GM18511 (cell line): ENCODE data around the gene GADD45GIP1.
"Not testable (repeated sequence)": the region's sequence is repeated elsewhere in the genome, so short reads cannot be mapped to it uniquely, and the experiment has no call there.

ENCODE experiments used
- ATAC-seq: cut with Tn5 transposase; IDR thresholded peaks from one replicate; pipeline ENCODE4 v1.9.1; 2021; ENCODE audit warnings: mild to moderate bottlenecking, moderate library complexity; ENCODE audit not compliant: unreplicated experiment

GADD45GIP1 gene

DNA sequence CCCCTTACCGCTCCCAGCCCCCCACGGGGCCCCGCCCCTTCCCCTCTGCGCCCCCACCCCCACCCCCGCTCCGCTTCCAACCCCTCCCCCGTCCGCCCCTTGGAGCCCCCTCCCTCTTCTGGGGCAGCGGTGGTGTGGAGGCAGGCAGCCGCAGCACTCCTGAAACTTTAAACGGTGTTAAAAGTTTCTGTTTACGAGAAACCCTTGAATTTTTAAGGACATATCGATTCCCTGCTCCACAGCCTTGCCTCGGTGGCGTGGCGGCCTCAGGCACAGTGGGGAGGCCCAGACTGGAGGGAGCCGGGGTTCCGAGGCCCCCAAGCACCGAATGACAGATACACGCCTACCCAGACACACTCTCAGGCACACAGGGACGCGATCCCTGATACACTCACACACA, 33.4 kb upstream of the GADD45GIP1 start:
- ATAC-seq: no peak

DNA sequence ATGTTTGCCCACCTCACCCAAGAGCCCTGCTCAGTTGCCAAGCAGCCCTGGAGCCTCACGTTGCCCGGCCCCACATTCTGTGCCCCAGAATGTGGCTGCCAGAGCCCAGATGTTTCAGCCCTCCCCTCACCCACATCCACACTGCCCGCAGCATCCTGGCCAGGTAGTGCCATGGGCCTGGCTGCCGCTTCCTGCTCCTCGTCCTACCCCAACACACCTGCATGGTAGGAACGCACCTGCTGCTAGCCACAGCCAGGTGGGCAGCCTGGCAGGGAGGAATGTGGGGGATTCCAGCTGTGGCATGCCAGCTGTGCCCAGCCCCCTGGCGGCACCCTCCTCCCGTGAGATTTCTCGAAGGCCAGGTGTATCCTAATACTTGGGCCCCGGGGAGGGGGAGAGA, 30.8 kb upstream of the GADD45GIP1 start:
- no peak for ATAC-seq

DNA sequence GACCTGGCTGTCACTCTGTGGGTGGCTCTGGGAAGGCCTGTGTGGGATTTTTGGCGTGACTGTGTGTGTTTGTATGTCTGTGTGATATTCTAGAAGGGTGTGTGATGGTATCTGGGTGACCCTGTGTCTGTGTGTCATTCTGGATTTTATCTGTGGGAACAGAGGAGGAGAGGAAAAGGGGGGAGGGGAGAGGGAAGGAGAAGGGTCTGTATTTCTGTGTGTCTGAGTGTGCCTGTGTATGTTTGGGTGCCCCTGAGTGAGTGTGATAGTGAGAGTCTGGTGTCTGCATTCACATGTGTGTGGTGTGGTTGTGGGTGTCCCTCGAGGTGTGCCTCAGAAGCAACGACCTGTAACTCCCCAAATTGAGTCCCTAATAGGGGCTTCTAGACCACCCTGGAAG, 30.2 kb upstream of the GADD45GIP1 start:
- ATAC-seq: no peak

DNA sequence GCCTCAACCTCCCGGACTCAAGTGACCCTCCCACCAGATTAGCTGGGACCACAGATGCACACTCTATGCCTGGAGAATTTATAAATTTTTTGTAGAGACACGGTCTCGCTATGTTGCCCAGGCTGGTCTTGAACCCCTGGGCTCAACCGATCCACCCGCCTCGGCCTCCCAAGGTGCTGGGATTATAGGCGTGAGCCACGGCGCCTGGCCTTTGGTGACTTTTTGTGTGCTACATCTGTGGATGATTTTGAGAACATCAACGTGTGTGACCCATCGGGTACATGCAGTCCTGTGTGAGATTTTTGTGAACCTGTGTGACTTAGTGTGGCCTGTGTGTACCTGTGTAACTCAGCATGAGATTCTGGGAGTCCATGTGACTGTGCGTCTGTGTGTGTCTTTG, 29.7 kb upstream of the GADD45GIP1 start:
- no peak for ATAC-seq

DNA sequence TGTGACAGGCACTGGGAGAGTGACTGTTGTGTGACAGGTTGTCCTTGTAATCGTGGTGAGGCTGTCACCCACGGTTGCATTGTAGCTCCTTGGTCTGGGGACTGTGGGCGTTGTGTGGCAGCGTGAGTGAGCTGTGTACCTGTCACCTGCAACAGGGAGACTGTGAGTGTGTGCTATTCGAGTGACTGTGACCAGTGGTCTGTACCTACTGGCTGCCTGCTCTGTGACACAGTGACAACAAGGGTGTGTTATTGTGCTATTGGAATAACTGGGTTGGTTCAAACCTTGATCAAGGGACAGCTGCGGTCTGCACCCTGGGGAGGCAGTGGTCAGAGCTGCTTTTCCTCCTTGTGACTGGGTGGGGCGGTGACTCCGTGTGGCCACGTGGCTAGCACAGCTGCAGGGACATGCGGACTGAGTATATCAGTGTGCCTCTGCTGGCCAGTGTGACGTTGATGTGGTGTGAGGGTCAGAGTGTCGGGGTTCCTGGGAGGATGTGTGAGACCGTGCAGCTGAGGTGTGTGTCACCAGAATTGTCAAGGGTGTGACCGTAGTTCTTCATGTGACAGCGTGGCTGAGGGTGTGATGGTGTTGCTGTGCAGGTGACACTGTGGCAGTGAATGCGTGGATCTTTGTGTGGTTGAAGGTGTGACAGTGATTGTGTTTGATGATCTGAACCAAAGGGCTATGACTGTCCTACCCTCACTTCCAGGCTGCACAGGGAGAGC, 28.2 kb upstream of the GADD45GIP1 start:
- no peak for ATAC-seq

DNA sequence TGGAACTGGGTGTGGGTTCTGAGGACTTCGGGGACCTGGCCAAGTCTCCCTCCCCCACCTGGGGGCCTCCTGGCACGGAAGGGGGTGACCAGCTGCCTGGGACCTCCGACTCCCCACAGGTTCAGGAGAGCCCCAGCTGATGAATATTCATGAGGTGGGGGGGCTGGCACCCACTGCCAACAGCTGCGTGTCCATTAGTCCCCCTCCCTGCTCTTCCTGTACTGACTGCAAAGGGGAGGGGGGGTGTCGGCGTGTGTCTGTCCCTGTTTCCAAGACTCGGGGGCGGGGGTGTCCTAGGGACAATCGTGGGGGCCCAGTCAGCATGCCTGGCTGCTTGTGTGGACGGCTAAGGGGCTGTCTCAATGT, 27.6 kb upstream of the GADD45GIP1 start:
- ATAC-seq: no peak

DNA sequence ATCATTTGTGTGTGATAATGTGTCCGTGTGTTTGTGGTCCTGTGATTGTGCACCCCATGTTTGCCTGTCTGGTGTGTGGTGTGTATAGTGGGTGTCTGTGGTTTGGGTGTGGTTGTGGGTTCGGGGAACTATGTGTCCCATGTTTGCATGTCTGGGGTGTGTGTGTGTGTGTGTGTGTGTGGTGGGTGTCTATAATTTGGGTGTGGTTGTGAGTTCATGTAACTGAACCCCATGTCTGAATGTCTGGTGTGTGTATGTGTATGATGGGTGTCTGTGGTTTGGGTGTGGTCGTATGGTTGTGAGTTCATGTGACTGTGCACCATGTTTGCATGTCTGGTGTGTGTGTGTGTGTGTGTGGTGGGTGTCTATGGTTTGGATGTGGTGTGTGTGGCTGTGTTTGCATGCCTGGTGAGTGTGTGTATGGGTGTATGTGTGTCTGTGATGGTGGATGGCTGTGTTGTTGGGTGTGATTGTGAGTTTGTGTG, 27.2 kb upstream of the GADD45GIP1 start:
- ATAC-seq: no peak

DNA sequence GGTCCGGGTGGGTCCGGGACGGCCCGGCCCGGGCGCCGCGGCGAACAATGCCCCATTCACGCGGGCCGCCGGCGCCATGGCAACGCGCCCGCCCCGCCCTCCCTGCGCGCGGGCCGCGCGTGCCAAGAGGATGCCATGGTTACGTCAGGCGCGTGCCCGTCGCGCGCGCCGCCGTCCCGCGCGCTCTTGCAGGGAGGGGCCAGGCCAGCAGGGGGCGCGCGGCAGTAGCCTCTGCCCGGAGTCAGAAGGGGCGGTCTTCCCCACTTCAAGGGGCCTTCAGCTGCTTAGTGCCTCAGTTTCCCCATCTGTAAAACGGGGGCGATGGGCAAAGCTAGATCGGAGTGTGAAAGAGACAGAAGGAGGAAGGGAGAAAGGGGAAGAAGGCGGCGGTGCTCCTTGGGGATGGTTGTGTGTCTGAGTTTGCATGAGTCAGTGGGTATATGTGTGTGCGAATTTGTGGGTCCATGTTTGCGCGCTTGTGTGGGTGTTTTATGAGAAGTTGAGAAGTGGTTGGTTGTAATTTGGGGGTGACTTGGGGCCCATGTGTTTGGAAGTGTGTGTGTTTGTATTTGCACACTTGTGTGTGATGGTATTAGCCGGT, 26.6 kb upstream of the GADD45GIP1 start:
- ATAC-seq: no peak

DNA sequence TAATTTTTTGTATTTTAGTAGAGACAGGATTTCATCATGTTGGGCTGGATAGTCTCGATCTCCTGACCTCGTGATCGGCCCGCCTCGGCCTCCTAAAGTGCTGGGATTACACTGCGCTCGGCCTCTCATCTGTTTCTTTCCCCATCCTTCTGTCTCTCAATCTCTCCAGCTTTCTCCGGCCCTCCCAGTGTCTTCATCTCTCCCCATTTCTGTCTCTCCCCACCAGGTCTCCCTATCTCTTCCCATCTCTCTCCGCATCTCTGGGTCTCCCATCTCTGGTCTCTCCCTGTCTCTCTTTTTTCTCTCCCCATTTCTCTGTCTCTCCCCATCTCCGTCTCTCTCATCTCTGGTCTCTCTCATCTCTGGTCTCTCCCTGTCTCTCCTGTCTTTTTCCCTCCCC, 26.1 kb upstream of the GADD45GIP1 start:
- no peak for ATAC-seq

DNA sequence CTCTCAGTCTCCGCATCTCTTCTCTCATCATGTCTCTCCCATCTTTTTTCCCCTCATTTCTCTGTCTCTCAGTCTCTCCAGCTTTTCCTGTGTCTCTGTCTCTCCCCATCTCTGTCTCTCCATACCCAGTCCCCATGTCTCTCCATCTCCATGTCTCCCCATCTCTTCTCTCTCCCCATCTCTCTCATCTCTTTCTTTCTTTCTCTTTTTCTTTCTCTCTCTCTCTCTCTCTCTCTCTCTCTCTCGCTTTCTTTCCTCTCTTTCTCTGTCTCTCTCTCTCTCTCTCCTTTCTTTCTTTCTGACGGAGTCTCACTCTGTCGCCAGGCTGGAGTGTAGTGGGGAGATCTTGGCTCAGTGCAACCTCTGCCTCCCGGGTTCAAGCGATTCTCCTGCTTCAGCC, 25.6 kb upstream of the GADD45GIP1 start:
- no peak for ATAC-seq

DNA sequence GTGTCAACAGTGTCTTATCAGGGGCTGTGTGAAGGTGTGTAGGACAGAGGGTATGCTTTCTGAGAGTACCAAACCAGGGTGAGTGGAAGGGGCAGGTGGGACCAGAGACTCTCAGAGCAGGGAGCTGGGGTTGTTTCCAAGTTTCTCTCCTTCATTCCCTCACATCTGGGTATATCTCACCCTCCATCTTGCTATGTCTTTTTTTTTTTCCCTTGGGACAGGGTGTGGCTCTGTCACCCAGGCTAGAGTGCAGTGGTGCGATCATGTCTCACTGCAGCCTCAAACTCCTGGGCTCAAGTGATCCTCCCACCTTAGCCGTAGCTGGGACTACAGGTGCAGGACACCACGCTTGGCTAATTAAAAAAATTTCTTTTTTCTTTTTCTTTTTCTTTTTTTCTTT, 23.0 kb upstream of the GADD45GIP1 start:
- ATAC-seq: no peak

DNA sequence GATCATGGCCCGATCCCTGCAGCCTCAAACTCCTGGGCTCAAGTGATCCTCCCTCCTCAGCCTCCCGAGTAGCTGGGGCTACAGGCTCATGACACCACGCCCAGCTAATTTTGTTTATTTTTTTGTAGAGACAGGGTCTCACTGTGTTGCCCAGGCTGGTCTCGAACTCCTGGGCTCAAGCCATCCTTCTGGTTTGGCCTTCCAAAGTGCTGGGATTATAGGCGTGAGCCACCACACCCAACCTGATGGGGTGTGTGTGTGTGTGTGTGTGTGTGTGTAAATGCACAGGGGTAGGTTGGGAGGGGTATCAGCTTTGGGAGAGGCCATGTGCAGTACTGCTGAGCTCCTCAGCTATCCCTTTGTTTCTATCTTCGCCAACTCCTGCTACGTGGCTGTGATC, 19.1 kb upstream of the GADD45GIP1 start:
- not testable (repeated sequence) for ATAC-seq

DNA sequence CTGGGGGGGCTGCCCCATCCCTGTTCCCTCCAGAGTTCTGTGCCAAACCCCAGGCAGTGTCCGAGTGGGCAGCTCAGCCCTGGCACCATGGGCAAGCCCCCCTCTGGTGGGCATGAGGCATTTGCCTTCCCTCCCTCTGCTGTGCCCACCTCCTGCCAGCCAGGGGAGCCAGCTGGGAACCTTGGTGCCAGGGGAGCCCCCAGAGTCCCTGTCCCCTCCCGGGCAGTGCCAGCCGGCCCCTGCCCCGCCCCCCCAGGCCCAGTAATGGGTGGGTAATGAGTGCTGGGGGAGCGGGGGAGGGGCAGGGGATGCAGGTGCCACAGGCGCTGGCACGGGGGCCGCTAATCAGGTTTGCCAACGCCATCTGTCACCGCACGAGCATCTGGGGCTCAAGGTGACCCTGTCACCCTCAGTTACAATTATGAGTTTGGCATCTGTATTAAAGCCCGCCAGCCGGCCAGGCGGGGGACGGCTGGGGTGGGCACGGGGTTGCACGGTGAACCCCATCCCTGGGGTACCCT, 18.3 kb upstream of the GADD45GIP1 start:
- no peak for ATAC-seq

DNA sequence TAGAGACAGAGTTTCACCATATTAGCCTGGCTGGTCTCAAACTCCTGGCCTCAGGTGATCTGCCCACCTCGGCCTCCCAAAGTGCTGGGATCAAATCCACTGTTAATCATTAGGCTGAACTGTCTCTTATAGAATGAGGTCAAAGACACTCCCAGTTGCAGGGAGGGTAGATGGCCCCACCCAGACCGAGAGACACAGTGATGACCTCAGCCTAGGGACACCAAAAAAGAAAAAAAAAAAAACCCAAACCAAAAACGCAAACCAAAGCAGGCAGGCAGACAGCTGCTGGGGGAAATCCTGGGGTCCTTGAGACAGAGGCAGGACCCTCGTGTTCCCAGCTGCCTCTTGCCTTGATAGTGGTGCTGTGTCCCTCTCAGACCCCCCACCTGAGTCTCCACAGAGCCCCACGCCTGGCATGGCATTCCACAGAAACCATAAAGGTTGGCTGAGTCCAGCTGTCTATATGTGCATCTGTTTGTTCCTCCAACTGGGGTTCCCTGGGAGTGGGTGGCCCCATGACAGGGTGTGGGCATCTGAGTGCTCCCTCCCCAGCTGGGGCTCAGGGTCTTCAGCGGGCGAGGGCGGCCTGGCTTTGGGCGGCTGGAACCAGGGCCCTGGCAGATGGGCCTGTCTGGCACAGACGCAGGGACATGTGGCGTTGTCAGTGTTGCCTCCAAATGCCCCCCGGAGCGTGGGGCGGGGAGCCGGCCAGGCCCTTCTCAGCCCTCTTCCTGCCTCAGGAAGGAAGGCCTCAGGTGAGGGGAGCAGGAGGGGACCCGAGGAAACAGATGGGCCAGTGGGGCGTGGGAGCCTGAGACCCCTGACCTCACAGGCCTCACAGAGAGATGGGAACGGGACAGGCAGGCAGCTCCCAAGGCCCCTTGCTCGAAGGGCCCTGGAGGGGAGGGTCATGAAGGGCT, 17.5 kb upstream of the GADD45GIP1 start:
- ATAC-seq: no peak

DNA sequence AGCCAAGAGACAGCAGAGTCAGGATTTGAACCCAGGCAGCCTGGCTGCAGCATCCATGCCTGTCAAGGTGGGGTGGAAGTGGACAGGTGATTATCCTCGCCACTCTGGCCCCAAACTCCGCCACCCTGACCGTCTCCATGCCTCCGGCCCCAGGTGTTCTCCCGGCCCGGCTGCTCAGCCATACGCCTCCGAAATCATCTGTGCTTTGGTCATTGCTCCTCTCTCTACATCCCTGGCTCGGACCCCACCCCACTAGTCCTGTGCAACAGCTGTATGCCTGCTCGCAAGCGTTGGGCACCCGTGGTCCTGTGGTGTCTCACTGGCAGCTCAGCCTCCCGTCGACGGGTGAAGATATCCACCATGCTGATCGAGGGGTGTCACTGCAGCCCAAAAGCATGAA, 16.2 kb upstream of the GADD45GIP1 start:
- no peak for ATAC-seq

DNA sequence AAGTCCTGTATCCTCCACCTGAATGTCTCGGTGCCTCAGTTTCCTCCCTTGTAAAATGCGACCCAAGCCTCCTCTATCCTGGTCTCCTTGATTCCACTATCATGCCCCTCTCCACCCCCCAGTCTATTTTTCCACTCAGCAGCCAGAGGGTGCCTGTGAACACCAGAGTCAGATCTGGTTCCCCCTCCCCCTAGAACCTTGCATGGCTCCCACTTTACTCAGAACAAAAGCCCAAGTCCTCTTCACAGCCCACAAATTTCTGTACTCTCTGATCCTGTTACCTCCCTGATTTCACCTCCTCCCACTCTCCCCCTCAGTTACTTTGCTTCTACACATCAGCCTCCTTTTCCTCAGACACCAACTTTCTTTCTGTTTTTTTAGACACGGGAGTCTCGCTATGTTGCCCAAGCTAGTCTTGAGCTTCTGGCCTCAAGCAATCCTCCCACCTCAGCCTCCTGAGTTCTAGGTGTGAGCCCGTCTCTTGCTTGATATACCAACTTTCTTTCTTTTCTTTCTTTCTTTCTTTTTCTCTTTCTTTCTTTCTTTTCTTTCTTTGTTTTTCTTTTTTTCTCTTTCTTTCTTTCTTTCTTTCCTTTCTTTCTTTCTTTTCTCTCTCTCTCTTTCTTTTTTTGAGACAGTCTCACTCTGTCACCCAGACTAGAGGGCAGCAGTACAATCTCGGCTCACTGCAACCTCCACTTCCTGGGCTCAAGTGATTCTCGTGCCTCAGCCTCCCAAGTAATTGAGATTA, 13.2 kb upstream of the GADD45GIP1 start:
- ATAC-seq: no peak

DNA sequence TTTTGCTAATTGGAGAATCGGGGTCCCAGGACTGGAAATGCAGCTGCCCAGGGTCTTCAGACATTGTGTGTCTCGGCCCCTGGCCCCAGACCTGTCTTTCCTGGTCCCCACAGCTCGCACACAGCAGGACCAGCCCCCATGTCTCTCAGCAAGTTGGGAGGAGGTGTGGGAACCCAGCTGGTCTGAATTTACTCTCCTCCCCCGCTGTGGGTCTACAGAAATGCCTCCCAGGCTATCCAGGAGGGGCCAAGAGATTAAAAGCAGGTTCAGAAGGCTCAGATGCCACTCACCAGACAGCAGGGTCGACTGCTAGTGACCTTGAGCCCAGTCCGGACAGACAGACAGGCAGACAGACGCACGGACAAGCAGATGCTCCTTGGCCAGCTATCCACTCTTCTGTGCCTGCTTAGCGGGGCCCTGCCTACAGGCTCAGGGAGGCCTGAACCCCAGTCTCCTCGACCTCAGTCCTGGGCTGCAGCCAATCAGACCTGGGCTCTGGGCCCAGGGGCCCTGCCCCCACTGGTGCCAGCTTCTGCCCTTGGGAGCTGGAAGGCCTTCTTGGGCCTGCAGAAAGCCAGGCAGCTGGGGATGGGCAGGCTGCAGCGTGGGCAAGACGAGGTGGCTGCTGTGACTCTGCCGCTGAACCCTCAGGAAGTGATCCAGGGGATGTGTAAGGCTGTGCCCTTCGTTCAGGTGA, 12.4 kb upstream of the GADD45GIP1 start, which contains the start of gene DAND5:
DAND5 (plus strand) TSS at position 285 of the 697 bp plus-strand sequence; CDS start at position 370, 85 bp downstream.
- no peak for ATAC-seq

DNA sequence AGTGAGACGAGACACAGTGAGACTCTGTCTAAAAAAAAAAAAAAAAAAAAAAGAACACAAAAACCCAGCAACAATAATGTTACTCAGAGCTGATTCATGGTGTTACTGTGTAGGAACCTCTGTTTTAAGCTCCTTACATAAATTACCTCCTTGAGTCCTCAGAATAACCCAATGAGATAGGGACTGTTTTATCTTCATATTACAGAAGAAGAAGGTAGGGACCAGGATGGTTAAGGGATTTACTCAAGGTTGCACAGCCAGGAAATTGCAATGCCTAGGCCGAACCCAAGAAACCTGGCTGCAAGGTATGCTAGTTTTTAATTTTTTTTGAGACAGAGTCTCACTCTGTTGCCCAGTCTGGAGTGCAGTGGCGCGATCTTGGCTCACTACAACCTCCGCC, 10.9 kb upstream of the GADD45GIP1 start:
- no peak for ATAC-seq

DNA sequence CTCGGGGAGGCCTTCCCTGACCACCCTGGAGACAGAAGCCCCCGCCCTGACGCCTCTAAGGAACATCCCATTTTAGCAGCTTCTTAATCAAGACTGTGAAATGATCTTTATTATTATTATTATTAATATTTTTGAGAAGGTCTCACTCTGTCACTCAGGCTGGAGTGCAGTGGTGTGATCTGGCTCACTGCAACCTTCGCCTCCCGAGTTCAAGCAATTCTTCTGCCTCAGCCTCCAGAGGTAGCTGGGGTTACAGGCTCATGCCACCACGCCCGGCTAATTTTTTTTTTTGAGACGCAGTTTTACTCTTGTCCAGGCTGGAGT, 8.8 kb upstream of the GADD45GIP1 start:
- ATAC-seq: no peak
